Karpas-422 (cell line): ENCODE data around the gene NMUR1. TPM values are rescaled to one million over a fixed set of nuclear protein-coding genes. Genes with fewer than 3 reads are reported as not detected.

Experiments
- DNase-seq: peaks from one replicate; pipeline ENCODE4 v3.0.0-alpha.2; 2015
- H2AFZ ChIP-seq: fragments of 200-600 bp; sonication (generic); 2 replicates; pipeline ENCODE4 v1.6.1; 2014; ENCODE audit warnings: antibody characterized with exemption, low read length, mixed read lengths
- H3K27ac ChIP-seq: fragments of 200-600 bp; sonication (generic); 2 replicates; pipeline ENCODE4 v1.5.1; 2014; ENCODE audit warnings: mild to moderate bottlenecking, low read length, moderate library complexity
- H3K27me3 ChIP-seq: fragments of 200-600 bp; sonication (generic); 2 replicates; pipeline ENCODE4 v1.6.1; 2014; ENCODE audit warnings: low read length, mixed read lengths
- H3K36me3 ChIP-seq: fragments of 200-600 bp; sonication (generic); 2 replicates; pipeline ENCODE4 v1.6.1; 2014; ENCODE audit warnings: low read length, mixed read lengths; ENCODE audit not compliant: insufficient read depth
- H3K4me1 ChIP-seq: fragments of 200-600 bp; sonication (generic); 2 replicates; pipeline ENCODE4 v1.6.1; 2014; ENCODE audit warnings: mild to moderate bottlenecking, low read length, mixed read lengths
- H3K4me2 ChIP-seq: fragments of 200-600 bp; sonication (generic); 2 replicates; pipeline ENCODE4 v1.6.1; 2014; ENCODE audit warnings: low read length, low read depth, mild to moderate bottlenecking; ENCODE audit not compliant: poor library complexity, severe bottlenecking
- H3K4me3 ChIP-seq: fragments of 200-600 bp; sonication (generic); 2 replicates; pipeline ENCODE4 v1.5.1; 2014; ENCODE audit warnings: mild to moderate bottlenecking, antibody characterized with exemption, low read length, mixed read lengths
- H3K79me2 ChIP-seq: fragments of 200-600 bp; sonication (generic); 2 replicates; pipeline ENCODE4 v1.6.1; 2014; ENCODE audit warnings: mild to moderate bottlenecking, low read length, mixed read lengths
- H3K9ac ChIP-seq: fragments of 200-600 bp; sonication (generic); 2 replicates; pipeline ENCODE4 v1.6.0; 2014; ENCODE audit warnings: low read length
- H3K9me2 ChIP-seq: fragments of 200-600 bp; sonication (generic), shearing (Covaris generic); replicated peaks from 2 replicates; pipeline ENCODE4 v1.6.0; 2014; ENCODE audit warnings: mild to moderate bottlenecking, low read length, moderate library complexity; ENCODE audit not compliant: insufficient read depth
- H3K9me3 ChIP-seq: fragments of 300-700, 200-600 bp; sonication (generic); 2 replicates; pipeline ENCODE4 v1.6.1; 2014; ENCODE audit warnings: low read length, mixed read lengths
- H4K20me1 ChIP-seq: fragments of 200-600 bp; sonication (generic); 2 replicates; pipeline ENCODE4 v1.6.1; 2014; ENCODE audit warnings: mild to moderate bottlenecking, antibody characterized with exemption, low read length, low read depth; ENCODE audit not compliant: insufficient read depth
- total RNA-seq: library from RNA; depleted of rRNA; stranded (reverse); fragments of >200 nt; shearing (Covaris generic); gene quantifications from 2 replicates; pipeline ENCODE4 v1.2.3, GENCODE V29; 2014; ENCODE audit warnings: low replicate concordance

Gene NMUR1
- total RNA-seq, 1 experiment from 2014 or later = not detected

- no peak overlapping the region for H2AFZ ChIP-seq
- no peaks in the 10 kb centered on the region for H3K36me3 ChIP-seq
- no peaks in the 10 kb centered on the region for H3K27me3 ChIP-seq
- H3K4me1 ChIP-seq = no peaks in the 10 kb centered on the region
- H3K9ac ChIP-seq = no peak overlapping the region
- no peak overlapping the region for H3K4me3 ChIP-seq
- H3K9me2 ChIP-seq = no peaks in the 10 kb centered on the region
- no peak overlapping the region for H3K27ac ChIP-seq
- no peak overlapping the region for H3K4me2 ChIP-seq
- H3K9me3 ChIP-seq = peaks cover 9% of the 10 kb centered on the region
- DNase-seq = no peak
- H3K79me2 ChIP-seq = no peaks in the 10 kb centered on the region
- no peaks in the 10 kb centered on the region for H4K20me1 ChIP-seq
Observed at GRCh38 chr2:231547315-231548110, 17.3 kb upstream of the NMUR1 start.

- Histone ChIP-seq H3K9ac (no peak overlapping the region), H4K20me1 (no peaks in the 10 kb centered on the region), H3K27ac (no peak overlapping the region), H3K9me2 (no peaks in the 10 kb centered on the region), H3K4me2 (no peak overlapping the region), H3K27me3 (no peaks in the 10 kb centered on the region), H3K9me3 (peaks cover 6% of the 10 kb centered on the region), H2AFZ (no peak overlapping the region), H3K36me3 (no peaks in the 10 kb centered on the region), H3K79me2 (no peaks in the 10 kb centered on the region), H3K4me1 (no peaks in the 10 kb centered on the region), H3K4me3 (no peak overlapping the region)
- DNase-seq = no peak
Observed at GRCh38 chr2:231546014-231546715, 15.9 kb upstream of the NMUR1 start.

GRCh38 chr2:231545105-231545902 is 15.1 kb upstream of the NMUR1 start:
- H3K9me2 ChIP-seq = no peaks in the 10 kb centered on the region
- no peaks in the 10 kb centered on the region for H4K20me1 ChIP-seq
- H3K4me3 ChIP-seq = no peak overlapping the region
- no peak overlapping the region for H3K27ac ChIP-seq
- no peak overlapping the region for H2AFZ ChIP-seq
- no peaks in the 10 kb centered on the region for H3K4me1 ChIP-seq
- no peaks in the 10 kb centered on the region for H3K36me3 ChIP-seq
- H3K9ac ChIP-seq = no peak overlapping the region
- no peaks in the 10 kb centered on the region for H3K27me3 ChIP-seq
- peaks cover 6% of the 10 kb centered on the region for H3K9me3 ChIP-seq
- no peaks in the 10 kb centered on the region for H3K79me2 ChIP-seq
- DNase-seq = no peak
- no peak overlapping the region for H3K4me2 ChIP-seq

GRCh38 chr2:231542136-231542535 is 11.9 kb upstream of the NMUR1 start:
- H3K27ac ChIP-seq = no peak overlapping the region
- no peaks in the 10 kb centered on the region for H3K9me2 ChIP-seq
- no peak overlapping the region for H3K9ac ChIP-seq
- no peaks in the 10 kb centered on the region for H3K4me1 ChIP-seq
- H3K4me2 ChIP-seq = no peak overlapping the region
- H4K20me1 ChIP-seq = no peaks in the 10 kb centered on the region
- no peaks in the 10 kb centered on the region for H3K27me3 ChIP-seq
- H3K79me2 ChIP-seq = no peaks in the 10 kb centered on the region
- DNase-seq = no peak
- H2AFZ ChIP-seq = no peak overlapping the region
- H3K9me3 ChIP-seq = peaks cover 6% of the 10 kb centered on the region
- no peak overlapping the region for H3K4me3 ChIP-seq
- H3K36me3 ChIP-seq = no peaks in the 10 kb centered on the region

GRCh38 chr2:231541645-231542044 is 11.4 kb upstream of the NMUR1 start:
- Histone ChIP-seq H2AFZ (no peak overlapping the region), H3K4me1 (no peaks in the 10 kb centered on the region), H3K36me3 (no peaks in the 10 kb centered on the region), H3K4me2 (no peak overlapping the region), H3K79me2 (no peaks in the 10 kb centered on the region), H3K9me2 (no peaks in the 10 kb centered on the region), H3K27ac (no peak overlapping the region), H3K9ac (no peak overlapping the region), H4K20me1 (no peaks in the 10 kb centered on the region), H3K9me3 (peaks cover 6% of the 10 kb centered on the region), H3K27me3 (no peaks in the 10 kb centered on the region), H3K4me3 (no peak overlapping the region)
- peak; percentile 77 for DNase-seq

- no peak for DNase-seq
- H2AFZ ChIP-seq = no peak overlapping the region
- no peak overlapping the region for H3K9ac ChIP-seq
- no peak overlapping the region for H3K4me3 ChIP-seq
- H3K4me2 ChIP-seq = no peak overlapping the region
- H3K27ac ChIP-seq = no peak overlapping the region
- H4K20me1 ChIP-seq = no peaks in the 10 kb centered on the region
- no peaks in the 10 kb centered on the region for H3K79me2 ChIP-seq
- peaks cover 6% of the 10 kb centered on the region for H3K9me3 ChIP-seq
- H3K4me1 ChIP-seq = no peaks in the 10 kb centered on the region
- H3K36me3 ChIP-seq = no peaks in the 10 kb centered on the region
- no peaks in the 10 kb centered on the region for H3K9me2 ChIP-seq
- H3K27me3 ChIP-seq = no peaks in the 10 kb centered on the region
Observed at GRCh38 chr2:231539991-231540390, 9.7 kb upstream of the NMUR1 start.

- Histone ChIP-seq H2AFZ (no peak overlapping the region), H3K9ac (no peak overlapping the region), H3K4me2 (no peak overlapping the region), H4K20me1 (no peaks in the 10 kb centered on the region), H3K9me3 (no peaks in the 10 kb centered on the region), H3K9me2 (no peaks in the 10 kb centered on the region), H3K27ac (no peak overlapping the region), H3K79me2 (no peaks in the 10 kb centered on the region), H3K4me1 (no peaks in the 10 kb centered on the region), H3K36me3 (no peaks in the 10 kb centered on the region), H3K27me3 (no peaks in the 10 kb centered on the region), H3K4me3 (no peak overlapping the region)
- DNase-seq = no peak
Observed at GRCh38 chr2:231535961-231536360, 5.7 kb upstream of the NMUR1 start.

GRCh38 chr2:231533777-231534125 is 3.5 kb upstream of the NMUR1 start:
- Histone ChIP-seq H3K9me3 (no peaks in the 10 kb centered on the region), H4K20me1 (no peaks in the 10 kb centered on the region), H3K27ac (no peak overlapping the region), H3K9ac (no peak overlapping the region), H2AFZ (no peak overlapping the region), H3K4me1 (no peaks in the 10 kb centered on the region), H3K27me3 (no peaks in the 10 kb centered on the region), H3K79me2 (no peaks in the 10 kb centered on the region), H3K36me3 (no peaks in the 10 kb centered on the region), H3K4me3 (no peak overlapping the region), H3K9me2 (no peaks in the 10 kb centered on the region), H3K4me2 (no peak overlapping the region)
- DNase-seq = no peak
